HG03045 (cell line): ENCODE results near the gene PEAK3.

Experiments used
- ATAC-seq: cut with Tn5 transposase; IDR thresholded peaks from one replicate; pipeline ENCODE4 v1.9.1; 2021; ENCODE audit warnings: mild to moderate bottlenecking, moderate library complexity; ENCODE audit not compliant: unreplicated experiment

PEAK3 gene

GRCh38 chr19:2226051-2226839 is 55.7 kb downstream of the PEAK3 start:
- ATAC-seq, result no peak

DNA sequence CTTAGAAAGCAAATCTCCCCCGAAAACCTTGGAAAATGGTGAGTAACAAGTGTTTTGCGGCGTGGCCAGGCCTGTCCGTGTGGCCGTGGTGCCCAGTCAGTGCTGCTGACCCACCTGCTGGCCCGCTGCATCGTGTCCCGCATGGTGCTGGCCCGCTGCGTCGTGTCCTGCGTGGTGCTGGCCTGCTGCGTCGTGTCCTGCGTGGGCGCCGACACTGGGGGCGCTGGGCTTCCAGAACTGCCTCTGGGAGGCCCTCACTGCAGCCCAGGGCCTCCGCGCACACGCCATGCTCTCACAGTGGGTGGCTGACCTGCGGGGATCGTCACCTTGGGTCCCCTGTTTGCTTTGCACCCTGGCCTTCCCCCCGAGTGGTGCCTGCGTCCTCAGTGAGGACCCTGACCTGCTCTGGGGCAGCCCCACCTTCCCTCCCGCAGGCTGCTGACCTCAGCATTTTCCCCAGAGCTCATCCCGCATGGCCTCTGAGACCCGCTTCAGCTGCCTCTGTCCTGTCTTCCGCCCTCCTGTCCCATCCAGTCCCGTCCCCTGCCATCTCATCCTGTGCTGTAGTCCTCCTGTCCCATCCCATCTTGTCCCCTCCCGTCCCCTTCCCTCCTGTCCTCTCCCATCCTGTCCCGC is 56.4 kb downstream of the PEAK3 start:
- no peak for ATAC-seq

DNA sequence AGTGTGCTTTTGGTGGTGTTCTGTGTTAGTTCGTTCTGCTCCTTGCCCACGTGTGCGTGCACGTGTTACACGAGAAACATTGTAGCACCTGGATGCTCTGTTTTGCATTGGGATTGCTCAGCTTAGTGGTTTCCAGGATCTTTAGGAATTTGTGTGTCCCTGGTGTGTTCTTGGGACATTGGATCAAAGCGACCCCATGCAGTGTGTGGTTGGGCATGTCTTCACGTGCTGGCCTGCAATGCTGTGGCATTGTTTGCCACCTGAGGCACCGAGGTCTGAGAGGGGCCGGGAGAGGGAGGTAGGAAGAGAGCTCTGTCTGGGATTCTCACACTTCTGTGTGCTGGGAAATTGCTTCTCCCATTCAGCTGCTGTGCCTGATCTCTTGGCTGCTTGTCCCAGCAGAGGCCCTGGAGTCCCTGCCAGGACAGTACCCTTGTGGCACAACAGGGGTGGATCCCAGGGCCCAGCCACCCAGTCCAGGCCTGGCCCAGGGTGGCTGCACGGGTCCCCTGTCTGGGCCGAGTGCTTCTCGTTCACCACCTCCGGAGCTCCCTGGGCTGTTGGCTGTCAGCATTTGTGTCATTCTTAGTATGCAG is 57.1 kb downstream of the PEAK3 start:
- ATAC-seq, result no peak
